Right lobe of liver (tissue), 4 donors: ENCODE measurements around the gene CECR2.

Experiments used
- POLR2A ChIP-seq: fragments of 450-650 bp; IDR thresholded peaks from one replicate; pipeline ENCODE4 v1.6.1; 2017; ENCODE audit warnings: antibody characterized with exemption, mild to moderate bottlenecking
- TF ChIP-seq, protein P1 (sequence below), 4 donors: fragments of 200-600 bp in 3 of 4; fragments of 450-650 bp in 1 of 4; IDR thresholded peaks; one replicate each; pipeline versions ENCODE4 v1.5.1 to v1.8.0; 2016 to 2022; ENCODE audit warnings: antibody characterized with exemption in 4 of 4, mild to moderate bottlenecking in 2 of 4
- donor health status: DM: no; HTN: no; CAD: no.
- donor health status: DM: no; HTN: no; CAD: no.
- donor health status: DM: no; HTN: yes; CAD: no.

DNA sequence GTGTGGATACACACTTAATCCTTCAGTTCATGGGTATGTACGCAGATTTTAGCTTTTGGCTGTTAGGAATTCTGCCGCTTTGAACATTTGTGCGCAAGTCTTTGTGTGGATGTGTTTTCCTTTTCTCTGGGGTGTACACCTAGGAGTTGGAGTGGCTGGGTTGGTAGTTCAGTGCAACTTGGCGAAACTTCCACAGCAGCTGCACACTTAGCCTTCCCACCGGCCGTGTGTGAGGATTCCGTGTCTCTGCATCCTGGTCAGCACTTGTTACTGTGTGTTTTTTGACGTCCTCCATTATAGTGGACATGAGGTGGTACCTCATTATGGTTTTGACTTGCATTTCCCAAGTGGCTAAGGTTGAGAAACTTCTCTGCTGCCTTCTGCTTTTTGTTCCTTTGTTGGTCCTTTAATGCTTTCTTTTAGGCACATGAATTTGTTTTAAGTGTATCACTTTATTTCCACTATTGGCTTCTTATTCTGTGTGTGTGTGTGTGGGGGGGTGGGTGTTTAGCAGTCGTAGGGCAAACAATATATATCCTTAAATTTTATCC is 121.9 kb downstream of the CECR2 start:
- TF ChIP-seq, protein P1, sequence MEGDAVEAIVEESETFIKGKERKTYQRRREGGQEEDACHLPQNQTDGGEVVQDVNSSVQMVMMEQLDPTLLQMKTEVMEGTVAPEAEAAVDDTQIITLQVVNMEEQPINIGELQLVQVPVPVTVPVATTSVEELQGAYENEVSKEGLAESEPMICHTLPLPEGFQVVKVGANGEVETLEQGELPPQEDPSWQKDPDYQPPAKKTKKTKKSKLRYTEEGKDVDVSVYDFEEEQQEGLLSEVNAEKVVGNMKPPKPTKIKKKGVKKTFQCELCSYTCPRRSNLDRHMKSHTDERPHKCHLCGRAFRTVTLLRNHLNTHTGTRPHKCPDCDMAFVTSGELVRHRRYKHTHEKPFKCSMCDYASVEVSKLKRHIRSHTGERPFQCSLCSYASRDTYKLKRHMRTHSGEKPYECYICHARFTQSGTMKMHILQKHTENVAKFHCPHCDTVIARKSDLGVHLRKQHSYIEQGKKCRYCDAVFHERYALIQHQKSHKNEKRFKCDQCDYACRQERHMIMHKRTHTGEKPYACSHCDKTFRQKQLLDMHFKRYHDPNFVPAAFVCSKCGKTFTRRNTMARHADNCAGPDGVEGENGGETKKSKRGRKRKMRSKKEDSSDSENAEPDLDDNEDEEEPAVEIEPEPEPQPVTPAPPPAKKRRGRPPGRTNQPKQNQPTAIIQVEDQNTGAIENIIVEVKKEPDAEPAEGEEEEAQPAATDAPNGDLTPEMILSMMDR (IDR thresholded peaks at IDR 0.05), result no peak
- TF ChIP-seq POLR2A, result no peak
